Measurements from ENCODE around the gene ADGRG1.

Gene ADGRG1

GRCh38 chr16:57669476-57670162 lies 41.2 kb downstream of the ADGRG1 start:
- TF ChIP-seq CTCF (IDR thresholded peaks at IDR 0.05), result no peak

- TF ChIP-seq CTCF (IDR thresholded peaks at IDR 0.05), result no peak
These were observed 41.8 kb downstream of the ADGRG1 start for GRCh38 chr16:57670196-57670595.

- no peak for TF ChIP-seq CTCF (IDR thresholded peaks at IDR 0.05)
These were observed 44.0 kb downstream of the ADGRG1 start for GRCh38 chr16:57672416-57672815.

- TF ChIP-seq CTCF (IDR thresholded peaks at IDR 0.05), result no peak
These were observed 44.4 kb downstream of the ADGRG1 start for GRCh38 chr16:57672824-57673223.

GRCh38 chr16:57675741-57676551 lies 47.5 kb downstream of the ADGRG1 start:
- no peak for TF ChIP-seq CTCF (IDR thresholded peaks at IDR 0.05)

- TF ChIP-seq CTCF (IDR thresholded peaks at IDR 0.05), result no peak
These were observed 48.2 kb downstream of the ADGRG1 start for GRCh38 chr16:57676553-57677085.

- TF ChIP-seq CTCF (IDR thresholded peaks at IDR 0.05), result no peak
These were observed 49.4 kb downstream of the ADGRG1 start for GRCh38 chr16:57677622-57678369.
